HG03139 (cell line): ENCODE measurements around the gene PTPRC.
A peak's percentile ranks its signal among the peaks of the same experiment; 100 is the strongest.

ENCODE experiments used
- ATAC-seq: cut with Tn5 transposase; IDR thresholded peaks from one replicate; pipeline ENCODE4 v1.9.1; 2021; ENCODE audit not compliant: unreplicated experiment

Gene PTPRC

DNA sequence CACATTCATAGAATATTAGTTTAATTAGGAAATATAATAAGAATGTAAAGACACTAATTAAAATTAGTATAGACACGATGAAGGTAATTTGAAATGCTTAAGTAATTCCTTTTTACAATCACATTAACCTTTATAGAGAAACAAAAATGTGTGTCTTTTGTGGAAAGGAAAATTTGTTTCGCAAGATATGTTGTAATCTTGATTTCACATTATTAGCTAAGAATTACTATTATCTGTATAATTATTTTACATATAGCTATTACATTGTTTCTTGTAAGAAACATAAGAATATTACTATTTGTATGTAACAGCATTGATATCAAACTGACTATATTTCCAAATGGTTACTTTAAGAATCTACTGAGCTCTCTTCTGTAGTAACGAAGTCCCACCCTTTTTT, 111.2 kb downstream of the PTPRC start:
- no peak for ATAC-seq

DNA sequence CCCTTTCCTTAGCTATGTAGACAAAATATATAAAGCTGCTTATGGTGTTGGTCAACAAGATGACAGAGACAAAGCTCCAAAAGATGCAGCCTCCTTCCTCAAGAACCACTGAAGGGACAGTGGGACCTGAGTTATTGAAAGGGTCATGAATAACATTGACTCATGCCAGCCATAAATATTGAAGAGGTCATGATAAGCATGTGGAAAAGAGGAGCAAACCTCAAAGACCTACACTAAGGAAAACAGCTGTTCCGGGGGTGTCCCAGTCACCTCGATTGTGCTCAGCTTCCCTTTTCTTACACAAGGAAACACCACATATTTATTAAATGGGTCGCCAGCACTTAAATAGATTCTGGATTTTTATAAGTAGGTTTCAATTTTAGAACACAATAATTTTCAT, 112.9 kb downstream of the PTPRC start:
- no peak for ATAC-seq

DNA sequence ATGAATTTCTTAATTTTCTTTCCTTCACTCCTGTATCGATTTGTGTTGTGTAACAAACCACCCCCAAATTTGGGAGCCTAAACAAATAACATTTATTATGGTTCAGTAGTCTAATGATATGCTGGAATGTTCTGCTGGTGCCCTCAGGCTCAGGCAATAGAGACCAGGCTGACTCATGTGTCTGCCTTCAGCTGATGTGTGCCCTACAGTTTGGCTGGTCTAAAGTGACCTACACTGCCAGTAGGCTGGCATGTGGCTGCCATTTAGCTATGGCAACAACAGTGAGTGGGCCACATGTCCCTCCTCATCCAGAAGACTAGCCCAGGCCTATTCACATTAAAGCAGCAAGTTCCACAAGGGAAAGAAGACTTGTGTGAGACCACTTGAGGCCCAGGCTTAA, 115.8 kb downstream of the PTPRC start:
- no peak for ATAC-seq

DNA sequence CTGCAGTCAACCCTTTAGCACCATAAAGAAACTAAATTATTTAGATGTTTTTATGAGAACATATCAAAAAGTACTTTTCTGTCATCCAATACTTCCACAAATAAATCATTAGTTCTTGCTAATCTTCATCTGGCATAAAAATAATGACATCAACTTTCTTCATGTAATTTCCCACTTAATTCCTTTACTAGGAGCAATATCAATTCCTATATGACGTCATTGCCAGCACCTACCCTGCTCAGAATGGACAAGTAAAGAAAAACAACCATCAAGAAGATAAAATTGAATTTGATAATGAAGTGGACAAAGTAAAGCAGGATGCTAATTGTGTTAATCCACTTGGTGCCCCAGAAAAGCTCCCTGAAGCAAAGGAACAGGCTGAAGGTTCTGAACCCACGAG, 116.9 kb downstream of the PTPRC start:
- no peak for ATAC-seq

DNA sequence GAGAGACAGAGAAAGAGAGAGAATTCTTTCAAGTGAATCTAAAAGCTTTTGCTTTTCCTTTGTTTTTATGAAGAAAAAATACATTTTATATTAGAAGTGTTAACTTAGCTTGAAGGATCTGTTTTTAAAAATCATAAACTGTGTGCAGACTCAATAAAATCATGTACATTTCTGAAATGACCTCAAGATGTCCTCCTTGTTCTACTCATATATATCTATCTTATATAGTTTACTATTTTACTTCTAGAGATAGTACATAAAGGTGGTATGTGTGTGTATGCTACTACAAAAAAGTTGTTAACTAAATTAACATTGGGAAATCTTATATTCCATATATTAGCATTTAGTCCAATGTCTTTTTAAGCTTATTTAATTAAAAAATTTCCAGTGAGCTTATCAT, 117.6 kb downstream of the PTPRC start:
- ATAC-seq, result no peak

DNA sequence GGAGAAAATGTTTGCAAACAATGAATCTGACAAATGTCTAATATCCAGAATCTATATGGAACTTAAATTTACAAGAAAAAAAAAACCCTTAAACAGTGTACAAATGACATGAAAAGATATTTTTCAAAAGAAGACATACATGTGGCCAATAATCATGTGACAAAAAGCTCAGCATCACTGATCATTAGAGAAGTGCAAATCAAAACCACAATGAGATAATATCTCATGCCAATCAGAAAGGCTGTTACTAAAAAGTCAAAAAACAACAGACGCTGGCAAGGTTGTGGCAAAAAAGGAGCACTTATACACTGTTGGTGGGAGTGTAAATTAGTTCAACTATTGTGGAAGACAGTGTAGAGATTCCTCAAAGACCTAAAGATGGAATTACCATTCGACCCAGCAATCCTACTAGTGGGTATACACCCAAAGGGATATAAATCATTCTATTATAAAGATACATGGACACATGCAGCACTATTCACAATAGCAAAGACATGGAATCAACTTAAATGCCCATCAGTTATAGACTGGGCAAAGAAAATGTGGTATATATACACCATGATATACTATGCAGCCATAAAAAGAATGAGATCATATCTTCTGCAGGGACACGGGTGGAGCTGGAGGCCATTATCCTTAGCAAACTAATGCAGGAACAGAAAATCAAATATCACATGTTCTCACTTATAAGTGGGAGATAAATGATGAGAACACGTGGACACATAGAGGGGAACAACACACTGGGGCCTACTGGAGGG, 123.2 kb downstream of the PTPRC start:
- no peak for ATAC-seq

DNA sequence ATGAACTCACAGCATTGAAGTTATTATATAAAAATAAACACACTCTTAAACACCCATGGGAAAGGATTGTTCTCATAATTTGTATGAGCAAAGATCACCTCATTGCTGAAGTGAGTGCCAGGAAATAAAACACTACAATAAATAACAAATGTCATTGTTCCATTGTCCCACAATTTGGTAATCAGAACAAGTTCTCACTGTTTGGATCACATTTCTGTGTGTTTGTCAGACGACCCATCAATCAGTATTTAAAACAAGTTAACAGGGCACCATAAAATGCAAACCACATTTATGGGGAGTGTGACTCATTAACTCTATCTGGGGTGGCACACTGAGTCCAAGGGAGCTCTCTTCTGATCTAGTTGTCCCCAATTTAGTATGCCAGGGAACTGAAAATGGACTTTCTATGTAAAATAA, 124.5 kb downstream of the PTPRC start:
- no peak for ATAC-seq

DNA sequence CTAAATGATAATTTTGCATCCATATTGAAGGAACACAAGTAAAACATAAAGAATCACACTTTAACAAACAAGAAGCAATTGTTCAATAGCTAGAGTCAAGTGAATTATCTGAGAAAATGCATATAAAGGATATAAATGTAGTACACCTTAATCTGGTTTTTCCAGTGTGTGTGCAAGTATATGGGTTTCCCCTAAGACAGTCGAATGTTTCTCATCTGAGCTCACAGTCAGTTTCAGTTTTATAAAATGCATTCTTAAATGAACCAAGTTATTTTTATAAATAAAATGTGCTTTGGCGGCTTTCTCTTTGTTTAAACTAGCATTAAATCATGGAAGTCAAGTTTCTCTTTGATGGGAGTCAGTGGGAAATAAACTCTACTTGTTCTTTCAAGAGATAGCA, 125.9 kb downstream of the PTPRC start:
- no peak for ATAC-seq

DNA sequence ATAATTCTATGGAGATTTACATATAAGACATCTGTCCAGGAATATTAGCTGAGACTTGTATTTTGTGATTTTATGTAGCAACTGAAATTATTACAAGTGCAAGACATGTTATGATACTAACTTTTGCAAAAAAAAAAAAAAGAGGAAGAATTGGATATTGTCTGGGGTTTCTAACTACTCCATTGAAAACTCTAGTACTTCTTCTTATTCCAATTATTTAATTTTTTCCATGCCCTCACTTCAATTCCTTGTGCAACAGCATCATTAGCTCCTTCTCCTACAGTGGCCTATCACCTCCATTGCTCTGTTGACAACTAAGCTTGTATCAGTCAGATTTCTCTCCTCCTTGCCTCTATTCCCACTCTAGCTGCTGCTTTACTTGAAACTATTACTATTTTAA, 126.6 kb downstream of the PTPRC start:
- no peak for ATAC-seq

DNA sequence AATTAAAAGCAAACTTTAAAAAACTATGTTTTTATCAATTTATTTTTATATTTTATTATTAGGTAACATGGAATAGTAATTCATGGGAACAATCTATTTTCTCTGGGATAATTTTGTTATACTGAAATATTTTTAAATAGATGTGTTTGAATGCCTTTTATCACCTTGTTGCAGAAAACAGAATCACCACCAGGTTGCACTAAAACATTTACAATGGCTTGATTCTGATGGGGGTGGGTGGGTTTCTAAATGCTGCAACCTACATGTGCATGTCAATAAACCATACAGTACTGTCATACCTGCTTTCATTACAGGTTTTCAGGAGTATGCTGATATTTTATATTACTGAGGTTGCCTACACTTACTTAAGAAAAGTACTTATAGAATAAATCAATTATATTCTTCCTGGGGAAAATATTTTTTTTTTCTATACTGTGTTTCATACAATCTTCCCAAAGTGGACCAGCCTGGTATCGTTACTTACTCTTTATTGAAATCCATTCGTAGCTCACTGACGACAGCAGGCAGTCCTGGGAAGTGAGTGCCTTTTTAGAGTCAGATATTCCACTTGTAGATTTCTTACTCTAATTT, 132.8 kb downstream of the PTPRC start:
- ATAC-seq, result no peak

DNA sequence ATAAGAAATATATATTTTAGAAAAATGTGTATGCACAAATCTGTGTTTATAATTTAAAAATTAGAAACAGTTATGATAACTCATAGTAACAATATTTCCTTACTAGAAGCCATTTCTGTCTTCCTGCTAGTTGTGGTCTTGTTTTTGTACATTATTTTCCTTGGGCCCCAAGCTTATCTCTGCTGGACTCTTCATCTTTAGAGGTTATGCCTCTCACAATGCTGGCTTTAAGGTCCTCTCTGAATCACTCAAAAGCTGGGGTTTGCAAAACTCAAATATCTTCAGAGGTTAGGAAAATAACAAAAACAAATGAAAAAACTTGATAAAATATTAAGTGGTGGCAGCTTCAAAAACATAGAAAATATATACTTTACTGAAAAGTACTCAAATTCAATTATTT, 133.8 kb downstream of the PTPRC start:
- ATAC-seq, result no peak

DNA sequence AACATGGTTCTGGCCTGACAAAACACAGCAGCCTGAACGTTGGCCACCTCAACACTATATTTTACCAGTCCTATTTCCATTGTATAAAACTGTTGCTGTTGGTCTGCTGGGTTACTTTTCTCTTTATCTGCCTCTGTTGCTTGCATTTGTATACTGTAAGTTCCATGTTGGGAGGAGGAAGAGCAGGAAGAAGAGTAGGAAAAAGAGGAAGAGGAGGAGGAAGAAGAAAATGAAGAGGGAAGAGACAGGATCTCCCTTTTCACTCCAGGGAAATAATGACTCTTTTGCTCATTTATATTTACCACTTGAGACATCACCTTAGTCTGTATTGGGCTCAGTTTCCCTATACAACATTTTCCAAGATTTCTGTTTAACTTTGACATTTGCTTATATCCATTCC, 134.2 kb downstream of the PTPRC start:
- no peak for ATAC-seq

DNA sequence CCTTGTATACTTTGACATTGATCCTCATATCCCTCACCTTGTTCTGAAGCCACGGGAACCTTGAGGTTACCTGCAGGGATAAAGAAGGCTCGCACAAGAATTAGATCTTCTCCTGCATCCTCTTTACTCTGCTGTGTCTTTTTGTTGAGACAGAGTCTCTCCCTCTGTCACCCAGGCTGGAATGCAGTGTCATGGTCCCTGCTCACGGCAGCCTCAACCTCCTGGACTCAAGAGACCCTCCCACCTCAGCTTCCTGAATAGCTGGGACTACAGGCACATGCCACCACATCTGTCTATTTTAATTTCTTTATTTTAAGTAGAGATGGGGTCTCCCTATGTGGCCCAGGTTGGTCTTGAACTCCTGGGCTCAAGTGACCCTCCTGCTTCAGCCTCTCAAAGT, 134.7 kb downstream of the PTPRC start:
- ATAC-seq, result no peak

DNA sequence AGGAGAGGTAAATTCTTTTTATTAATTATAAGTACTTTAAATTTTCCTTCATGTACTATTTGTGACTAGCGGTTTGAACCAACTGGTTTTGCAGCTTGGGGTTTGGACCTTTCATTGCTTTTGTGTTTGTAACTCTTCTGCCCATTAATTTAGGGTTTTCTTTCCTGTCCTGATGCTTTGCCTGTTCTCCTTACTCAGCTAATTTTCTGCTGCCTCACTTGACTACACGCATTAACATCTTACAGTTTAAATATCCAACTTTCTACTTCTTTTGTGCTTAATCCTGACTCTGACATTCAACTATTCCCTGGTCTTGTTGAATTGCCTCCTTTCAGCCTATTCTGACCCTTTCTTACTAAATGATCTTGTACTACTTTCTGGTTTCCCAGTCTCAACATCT, 135.6 kb downstream of the PTPRC start:
- ATAC-seq, result no peak

DNA sequence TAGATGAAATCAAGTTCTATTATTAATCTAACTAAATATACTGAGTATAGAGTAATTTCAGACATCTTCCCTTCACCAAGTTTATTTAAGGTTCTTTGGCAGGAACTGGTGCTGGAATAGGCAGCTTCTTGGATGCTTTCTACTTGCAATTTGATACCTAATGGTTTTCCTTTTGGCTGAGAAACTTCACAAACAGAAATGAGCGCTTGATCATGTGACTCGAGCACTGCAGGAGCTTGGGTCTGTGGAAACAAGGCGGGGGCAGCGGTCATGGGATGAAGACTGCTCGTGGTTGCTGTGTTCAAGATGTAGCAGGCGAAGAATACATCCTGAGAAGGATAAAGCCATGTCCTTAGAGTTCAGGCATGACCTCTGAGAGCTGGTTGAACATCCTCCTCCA, 136.8 kb downstream of the PTPRC start:
- ATAC-seq, result no peak

DNA sequence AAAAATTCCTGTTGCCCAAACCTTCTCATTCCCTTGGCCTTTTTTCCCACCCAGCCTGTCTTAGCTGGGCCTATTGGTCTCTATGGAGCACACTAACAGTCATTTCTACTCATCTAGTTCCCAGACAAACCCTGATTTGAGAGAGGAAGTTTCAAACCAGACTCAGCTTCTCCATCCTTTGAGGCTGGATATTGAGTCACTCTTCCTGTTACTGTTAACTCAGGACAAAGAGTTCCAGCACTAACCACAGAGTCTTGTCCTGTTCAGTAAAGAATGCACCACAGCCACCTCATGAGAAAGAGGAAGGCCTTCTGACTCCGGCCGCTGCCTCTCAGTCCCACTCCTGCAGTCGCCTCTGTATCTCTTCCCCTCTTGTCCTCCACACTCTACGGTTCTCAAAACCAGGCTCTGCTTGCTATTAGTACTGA, 137.8 kb downstream of the PTPRC start:
- no peak for ATAC-seq

DNA sequence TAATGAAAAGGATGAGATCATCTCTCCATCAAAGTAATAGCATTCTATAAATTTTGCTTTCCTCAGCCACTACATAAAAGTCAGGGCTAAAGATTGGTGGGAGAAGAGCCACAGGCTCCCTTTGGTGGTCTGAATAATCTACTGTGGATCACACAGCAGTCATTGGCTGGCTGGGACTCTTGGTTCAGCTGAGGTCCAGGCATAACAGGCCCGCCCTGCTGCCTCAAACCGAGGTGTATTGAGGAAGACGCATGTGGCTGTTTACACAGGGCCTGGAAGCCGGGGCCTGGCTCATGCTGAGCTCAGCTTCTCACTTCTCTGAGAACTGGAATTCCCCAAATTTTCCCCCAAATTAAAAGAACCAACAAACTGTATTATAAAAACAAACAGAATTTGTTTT, 139.2 kb downstream of the PTPRC start:
- ATAC-seq, result no peak

DNA sequence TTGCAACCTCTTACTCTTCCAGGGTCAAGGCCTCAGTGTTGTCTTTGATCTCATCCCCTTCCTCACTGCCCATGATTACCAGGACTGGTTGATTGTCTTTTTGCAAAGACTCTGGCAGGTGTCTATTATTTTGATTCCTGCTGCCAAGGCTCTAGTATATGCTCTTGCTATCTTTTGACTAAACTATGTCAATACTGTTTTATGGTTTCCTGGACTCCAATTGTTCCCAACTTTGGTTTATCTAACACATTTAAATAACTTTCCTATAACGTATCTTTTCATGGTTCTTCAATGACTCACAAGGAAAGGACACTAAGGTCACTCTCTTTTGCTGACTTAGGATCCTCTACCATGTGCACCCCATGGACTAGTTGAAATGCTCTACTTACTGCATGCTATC, 141.5 kb downstream of the PTPRC start:
- no peak for ATAC-seq

DNA sequence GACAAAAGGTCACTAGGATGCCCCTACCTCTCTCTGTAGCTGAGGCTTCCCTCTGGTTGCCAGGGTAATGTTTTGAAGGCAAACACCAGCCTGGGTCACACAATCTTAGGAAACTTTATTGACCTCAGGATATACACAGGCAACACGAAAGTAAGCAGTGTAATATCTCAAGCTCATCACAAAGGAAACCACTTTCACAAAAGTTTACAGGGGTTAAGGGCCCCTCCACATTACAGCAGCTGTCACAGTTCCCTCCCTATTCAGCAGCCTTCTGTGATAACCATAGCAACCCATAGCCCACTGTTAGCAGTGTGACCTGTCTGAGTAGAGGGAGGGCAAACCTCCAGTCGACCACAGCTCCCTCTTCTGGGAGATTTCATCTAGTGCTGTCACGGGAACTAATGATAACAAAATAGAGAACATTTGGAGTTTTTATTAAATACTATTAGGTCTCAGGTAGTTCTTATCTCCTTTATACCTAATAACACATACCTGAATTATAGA, 149.8 kb downstream of the PTPRC start:
- peak; percentile 68 for ATAC-seq

DNA sequence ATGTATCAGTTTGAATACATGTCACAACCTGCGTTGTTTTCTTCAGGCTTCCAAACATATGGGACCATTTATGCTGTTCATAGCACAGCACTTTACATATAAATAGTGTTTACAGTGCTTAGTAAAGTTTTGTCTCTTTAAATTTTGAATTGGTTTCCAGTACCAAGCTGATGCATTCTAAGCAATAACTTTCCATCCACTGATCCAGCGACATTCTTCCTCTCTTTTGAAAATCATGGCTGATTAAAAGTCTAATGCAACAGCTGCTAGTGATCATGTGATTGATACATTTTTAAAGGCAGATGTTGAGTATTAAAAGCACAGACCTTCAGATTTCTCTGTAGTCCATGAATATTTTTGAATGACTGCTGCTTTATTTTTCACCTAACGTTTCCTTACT, 154.9 kb downstream of the PTPRC start:
- no peak for ATAC-seq

DNA sequence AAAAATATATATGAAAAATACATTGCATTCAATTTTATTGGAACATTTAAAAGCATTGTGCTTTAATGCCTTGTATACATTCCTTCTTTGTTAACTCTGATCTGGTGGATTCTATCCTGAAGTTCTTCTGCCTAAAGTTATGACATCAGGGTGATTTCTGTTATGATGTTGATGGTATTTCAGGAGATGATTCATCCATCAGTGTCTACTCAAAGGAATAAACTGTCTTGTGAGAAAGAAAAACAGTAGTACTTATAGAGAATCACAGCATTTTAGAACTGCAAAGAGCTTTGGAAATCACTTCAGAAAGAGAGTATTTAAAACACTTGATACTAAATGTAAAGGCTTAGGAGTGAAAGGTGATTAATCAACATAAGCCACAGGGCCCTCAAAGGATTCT, 155.7 kb downstream of the PTPRC start:
- ATAC-seq, result no peak

DNA sequence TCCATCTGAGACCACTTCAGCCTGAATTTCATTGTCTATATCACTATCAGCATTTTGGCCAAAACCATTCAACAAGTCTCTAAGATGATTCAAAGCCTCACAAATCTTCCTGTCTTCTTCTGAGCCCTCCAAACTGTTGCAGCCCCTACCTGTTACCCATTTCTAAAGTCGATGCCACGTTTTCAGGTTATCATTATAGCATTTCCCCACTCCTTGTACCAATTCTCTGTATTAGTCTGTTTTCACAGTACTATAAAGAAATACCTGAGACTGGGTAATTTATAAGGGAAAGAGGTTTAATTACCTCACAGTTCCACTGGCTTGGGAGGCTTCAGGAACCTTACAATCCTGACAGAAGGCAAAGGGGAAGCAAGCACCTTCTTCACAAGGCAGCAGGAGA, 158.8 kb downstream of the PTPRC start:
- ATAC-seq, result no peak

DNA sequence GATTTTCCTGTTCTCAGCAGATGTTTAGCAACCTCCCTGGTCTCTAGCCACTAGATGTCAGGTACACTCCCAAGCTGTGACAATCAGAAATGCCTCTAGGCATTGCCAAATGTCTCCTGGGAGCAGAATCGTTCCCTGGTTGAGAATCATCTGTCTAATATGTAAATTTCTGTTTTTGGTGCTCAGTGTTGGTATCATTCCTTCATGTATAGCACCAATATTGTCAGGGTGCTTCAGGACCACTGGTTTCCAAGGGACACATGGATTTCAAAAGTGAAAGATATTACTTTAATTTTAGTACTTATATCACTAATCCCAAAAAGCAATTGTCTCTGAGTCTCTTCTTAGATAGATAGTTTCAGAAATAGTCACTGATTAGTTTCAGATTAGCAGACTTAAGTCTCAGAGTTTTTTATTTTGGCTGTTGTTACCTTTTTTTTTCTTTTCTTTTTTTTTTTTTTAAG, 160.1 kb downstream of the PTPRC start:
- ATAC-seq, result peak; percentile 59
